GM12872 (cell line): ENCODE measurements around the gene TTC39C.

Experiments used
- TF ChIP-seq, protein P1 (sequence below): IDR thresholded peaks from 3 replicates; pipeline ENCODE4 v1.5.1; 2011; ENCODE audit warnings: low read depth, mild to moderate bottlenecking, low read length, moderate library complexity; ENCODE audit not compliant: insufficient read depth

Gene TTC39C

DNA sequence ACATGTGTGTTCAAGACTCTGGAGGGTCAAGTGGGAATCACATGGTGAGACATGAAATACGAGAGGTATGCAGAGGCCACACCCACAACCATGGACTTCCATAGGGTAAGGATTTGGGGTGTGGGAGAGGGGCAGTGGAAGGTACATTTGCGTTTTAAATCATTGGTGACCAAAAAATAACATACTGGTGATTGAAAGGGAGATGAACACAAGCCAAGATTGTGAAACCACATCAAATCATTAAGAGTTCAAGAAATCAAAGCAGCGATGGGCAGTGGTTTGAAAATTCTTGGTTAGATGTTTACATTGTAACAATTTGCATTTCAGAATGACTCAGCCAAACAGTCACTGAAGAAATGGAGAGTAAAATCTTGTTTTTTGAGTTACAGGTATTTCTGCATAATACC lies 122.4 kb downstream of the TTC39C start:
- TF ChIP-seq, protein P1, sequence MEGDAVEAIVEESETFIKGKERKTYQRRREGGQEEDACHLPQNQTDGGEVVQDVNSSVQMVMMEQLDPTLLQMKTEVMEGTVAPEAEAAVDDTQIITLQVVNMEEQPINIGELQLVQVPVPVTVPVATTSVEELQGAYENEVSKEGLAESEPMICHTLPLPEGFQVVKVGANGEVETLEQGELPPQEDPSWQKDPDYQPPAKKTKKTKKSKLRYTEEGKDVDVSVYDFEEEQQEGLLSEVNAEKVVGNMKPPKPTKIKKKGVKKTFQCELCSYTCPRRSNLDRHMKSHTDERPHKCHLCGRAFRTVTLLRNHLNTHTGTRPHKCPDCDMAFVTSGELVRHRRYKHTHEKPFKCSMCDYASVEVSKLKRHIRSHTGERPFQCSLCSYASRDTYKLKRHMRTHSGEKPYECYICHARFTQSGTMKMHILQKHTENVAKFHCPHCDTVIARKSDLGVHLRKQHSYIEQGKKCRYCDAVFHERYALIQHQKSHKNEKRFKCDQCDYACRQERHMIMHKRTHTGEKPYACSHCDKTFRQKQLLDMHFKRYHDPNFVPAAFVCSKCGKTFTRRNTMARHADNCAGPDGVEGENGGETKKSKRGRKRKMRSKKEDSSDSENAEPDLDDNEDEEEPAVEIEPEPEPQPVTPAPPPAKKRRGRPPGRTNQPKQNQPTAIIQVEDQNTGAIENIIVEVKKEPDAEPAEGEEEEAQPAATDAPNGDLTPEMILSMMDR: no peak

DNA sequence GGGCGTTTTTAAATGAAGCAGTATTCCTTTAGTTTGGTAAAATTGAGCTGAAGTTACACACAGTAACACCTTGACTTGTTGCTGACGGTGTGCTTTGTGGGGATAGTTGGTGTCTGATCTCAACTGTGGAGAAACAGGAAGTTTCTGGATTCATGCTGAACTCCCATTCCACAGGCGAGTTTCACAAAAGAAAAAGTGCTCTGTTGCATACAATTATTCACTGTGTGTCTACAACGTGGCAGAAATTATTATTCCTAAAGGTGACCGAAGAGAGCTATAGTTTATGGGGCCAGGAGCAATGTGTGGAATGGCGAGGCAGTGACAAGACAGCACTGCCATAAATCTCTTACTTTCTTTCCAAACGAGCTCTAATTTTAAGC lies 123.8 kb downstream of the TTC39C start:
- TF ChIP-seq, protein P1: no peak

DNA sequence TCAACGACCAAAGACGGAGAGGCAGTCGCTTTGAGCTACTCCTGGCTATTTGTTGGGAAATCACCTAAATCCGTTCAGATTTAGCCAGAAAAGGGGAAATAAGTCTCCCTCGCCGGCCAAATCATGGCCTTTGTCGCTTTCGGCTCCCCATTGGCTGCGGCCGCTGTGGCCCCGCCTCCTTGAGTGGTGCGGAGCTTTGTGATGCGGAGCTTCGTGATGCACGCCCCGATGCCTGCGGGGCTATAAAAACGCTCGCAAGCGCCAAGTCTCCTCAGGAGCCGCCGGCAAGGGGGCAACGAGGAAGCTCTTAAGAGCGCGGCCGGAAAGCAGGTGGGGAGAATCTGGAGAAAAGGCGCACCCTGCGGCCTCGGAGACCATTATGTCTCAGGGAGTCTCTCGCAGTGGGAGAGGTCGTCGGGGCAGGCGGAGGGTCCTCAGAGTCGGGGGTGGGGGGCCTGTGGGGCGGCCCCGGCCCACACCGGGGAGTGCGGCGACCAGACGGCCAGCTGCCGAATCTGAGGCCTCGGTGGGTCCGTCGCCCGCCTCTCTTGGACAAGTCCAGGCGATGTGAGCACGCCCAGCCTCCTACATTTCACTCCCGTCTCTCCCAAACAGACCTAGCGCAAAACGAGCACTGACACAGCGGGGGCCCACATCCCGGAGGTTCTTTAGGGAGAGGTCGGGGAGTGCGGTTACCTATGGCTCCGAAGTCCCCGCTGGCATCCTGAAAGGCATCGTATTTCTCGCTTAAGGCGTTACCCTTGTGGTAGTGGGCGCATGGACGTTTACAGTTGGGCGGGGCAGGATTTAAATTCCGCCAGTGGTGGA lies 124.4 kb downstream of the TTC39C start, which contains the start of gene CABYR:
Gene CABYR (plus strand): TSS at position 274 of the 828 bp plus-strand sequence. CDS start 4,053 bp downstream, outside the sequence.
- TF ChIP-seq, protein P1: no peak

DNA sequence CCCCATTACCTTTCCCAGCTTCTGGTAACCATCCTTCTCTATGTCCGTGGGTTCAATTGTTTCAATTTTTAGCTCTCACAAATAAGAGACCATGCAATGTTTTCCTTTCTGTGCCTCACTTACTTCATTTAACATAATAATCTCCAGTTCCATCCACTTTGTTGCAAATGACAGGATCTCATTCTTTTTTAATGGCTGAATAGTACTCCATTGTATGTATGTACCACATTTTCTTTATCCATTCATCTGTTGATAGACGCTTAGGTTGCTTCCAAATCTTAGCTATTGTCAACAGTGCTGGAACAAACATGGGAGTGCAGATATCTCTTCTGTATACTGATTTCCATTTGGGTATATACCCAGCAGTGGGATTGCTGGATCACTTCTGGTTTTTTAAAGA lies 126.1 kb downstream of the TTC39C start:
- TF ChIP-seq, protein P1: no peak

DNA sequence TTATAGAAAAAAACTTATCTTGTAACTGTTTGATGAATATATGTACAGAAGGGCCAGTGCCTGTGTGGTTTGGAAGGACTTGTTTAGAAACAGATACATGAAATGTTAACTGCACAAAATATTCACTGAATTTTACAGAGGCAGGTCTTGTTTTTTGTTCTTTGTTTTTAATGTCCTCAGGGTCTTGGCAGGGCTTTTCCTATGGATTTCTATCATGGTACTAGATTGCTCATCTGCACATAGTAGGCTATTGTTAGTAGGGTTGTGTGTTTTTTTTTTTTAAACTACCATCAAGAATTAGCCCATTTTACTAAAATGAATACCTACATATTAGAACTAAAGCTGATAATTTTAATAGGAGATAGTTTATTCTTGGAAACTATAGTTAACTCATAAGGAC lies 127.8 kb downstream of the TTC39C start:
- TF ChIP-seq, protein P1: no peak

DNA sequence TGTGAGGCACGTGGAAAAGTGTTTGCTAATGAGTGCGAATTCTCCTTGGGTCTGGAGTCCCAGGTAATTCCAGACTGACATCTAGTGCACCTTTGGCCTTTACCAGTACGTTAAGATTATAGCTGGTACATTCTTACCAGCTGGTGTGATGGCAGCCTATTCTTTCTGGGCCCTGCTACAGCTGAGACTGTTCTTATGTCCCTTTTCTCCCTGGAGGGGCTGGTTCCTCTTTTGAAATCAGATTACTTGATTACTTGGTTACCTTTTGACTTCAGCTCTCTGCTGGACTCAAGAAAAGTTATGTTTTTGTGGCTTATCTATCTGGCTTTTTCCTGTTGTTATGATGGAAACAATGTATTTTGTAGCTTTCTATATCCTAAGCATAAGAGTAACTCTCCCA lies 138.8 kb downstream of the TTC39C start:
- TF ChIP-seq, protein P1: no peak

DNA sequence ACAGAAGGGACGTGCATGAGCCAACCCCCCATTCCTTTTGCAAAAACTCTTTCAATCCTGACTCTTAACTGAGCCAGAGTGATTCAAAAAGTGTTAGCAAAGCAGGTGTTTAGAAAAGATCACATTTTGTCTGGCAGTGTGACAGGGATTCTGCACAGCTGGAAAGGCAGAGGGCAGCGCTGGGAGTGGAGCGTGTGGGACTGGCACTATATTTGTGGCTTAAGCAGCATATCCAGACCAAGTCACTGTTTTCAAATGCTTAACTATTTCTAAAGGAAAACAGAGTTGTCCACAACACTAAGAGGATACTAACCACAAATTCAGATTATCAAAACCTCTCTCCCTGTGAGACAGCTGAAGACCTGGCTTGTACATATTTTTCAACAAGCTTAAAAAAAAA lies 143.3 kb downstream of the TTC39C start:
- TF ChIP-seq, protein P1: no peak
